ENCODE measurements around the gene HAND1.

HAND1 gene

DNA sequence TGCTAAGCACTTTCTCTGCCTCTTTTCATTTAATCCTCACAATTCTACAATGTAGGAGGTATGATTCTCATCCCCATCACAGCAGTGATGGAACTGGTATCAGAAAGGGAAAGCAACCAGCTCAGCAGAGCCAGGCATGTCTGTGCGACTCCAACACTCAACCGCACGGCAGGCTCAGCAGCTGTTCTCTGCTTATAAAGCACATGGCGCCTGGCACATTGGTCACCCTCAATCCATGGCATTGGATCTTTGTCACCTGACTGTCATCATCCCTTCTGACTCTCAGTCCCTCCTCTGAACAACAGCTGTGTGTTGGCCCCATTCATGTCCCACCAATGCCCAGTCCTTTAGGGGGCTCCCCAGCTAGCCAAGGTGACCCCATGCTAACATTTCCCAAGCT is 45.1 kb upstream of the HAND1 start:
- H3K27ac ChIP-seq = peak overlapping the region; percentile 77

DNA sequence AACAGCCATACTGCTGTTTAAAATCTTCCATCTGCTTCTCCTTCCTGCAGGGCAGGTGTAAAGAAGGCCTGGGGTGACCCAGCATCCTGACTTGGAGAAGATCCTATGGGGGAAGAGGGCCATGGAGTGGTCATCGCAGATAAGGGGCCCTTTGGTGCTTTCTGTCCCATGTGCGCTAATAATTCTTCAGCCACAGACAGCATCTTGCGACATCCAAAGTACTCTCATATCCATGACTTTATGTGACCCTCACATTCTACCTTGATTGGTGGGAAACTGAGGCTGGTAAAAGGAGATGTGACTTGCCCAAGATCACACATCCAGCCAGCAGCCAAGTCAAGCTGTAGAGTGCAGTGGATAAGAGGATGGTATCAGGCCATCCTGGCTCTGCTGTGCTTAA is 44.3 kb upstream of the HAND1 start:
- H3K4me3 ChIP-seq (ENCODE audit: low read depth, low read length) = no peak overlapping the region
- no peak for DNase-seq
- no peaks in the 10 kb centered on the region for H3K36me3 ChIP-seq
- H3K9me3 ChIP-seq (ENCODE audit: severe bottlenecking) = no peaks in the 10 kb centered on the region
- H3K27ac ChIP-seq = no peak overlapping the region
- TF ChIP-seq, protein P1, sequence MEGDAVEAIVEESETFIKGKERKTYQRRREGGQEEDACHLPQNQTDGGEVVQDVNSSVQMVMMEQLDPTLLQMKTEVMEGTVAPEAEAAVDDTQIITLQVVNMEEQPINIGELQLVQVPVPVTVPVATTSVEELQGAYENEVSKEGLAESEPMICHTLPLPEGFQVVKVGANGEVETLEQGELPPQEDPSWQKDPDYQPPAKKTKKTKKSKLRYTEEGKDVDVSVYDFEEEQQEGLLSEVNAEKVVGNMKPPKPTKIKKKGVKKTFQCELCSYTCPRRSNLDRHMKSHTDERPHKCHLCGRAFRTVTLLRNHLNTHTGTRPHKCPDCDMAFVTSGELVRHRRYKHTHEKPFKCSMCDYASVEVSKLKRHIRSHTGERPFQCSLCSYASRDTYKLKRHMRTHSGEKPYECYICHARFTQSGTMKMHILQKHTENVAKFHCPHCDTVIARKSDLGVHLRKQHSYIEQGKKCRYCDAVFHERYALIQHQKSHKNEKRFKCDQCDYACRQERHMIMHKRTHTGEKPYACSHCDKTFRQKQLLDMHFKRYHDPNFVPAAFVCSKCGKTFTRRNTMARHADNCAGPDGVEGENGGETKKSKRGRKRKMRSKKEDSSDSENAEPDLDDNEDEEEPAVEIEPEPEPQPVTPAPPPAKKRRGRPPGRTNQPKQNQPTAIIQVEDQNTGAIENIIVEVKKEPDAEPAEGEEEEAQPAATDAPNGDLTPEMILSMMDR (IDR thresholded peaks at IDR 0.05; ENCODE audit: low read depth, low read length) = no peak
- no peaks in the 10 kb centered on the region for H3K27me3 ChIP-seq (ENCODE audit: insufficient read depth, low read depth, severe bottlenecking)

More for the DNA sequence above, 45.1 kb upstream of the HAND1 start:
- peak; percentile 29 for DNase-seq
- TF ChIP-seq, protein P1 (IDR thresholded peaks at IDR 0.05; ENCODE audit: low read depth, low read length) = no peak
- no peaks in the 10 kb centered on the region for H3K9me3 ChIP-seq (ENCODE audit: severe bottlenecking)
- H3K4me3 ChIP-seq (ENCODE audit: low read depth, low read length) = no peak overlapping the region
- no peaks in the 10 kb centered on the region for H3K36me3 ChIP-seq
- no peaks in the 10 kb centered on the region for H3K27me3 ChIP-seq (ENCODE audit: insufficient read depth, low read depth, severe bottlenecking)

- TF ChIP-seq, protein P1 (IDR thresholded peaks at IDR 0.05; ENCODE audit: low read depth, low read length) = no peak
- H3K4me3 ChIP-seq (ENCODE audit: low read depth, low read length) = no peak overlapping the region
Measured at GRCh38 chr5:154521756-154522155, 43.7 kb upstream of the HAND1 start.

DNA sequence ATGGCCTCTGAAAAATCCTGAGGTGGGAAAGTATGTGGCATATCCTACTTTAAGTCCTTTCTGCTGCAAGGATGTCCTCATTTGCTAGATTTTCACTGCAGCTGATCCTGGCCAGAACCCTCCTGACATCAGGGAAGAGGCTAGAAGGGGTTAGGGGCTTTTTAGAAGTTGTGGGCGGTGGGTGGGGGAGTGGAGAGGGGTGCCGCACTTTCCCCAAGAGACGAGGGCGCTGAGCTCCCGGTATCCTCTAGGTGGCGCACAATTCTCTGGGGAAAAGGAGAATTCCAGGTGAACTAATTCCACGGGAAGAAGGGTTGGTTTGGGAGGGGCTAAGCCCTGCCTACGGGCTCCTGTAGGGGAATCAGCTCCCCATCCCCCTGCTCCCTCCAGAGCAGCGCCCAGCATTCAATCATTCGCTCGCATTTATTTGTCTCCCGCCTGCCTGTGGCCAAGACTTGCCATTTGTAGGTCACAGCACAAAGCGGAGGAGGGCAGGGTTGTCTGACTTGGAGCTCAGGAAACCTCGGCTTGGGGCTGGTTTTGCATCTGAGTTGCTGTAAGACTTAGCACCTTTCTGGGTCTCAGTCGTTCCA is 42.9 kb upstream of the HAND1 start:
- peak; percentile 83 for DNase-seq
- no peaks in the 10 kb centered on the region for H3K36me3 ChIP-seq
- TF ChIP-seq, protein P1 (IDR thresholded peaks at IDR 0.05; ENCODE audit: low read depth, low read length) = peak; percentile 80
- H3K4me3 ChIP-seq (ENCODE audit: low read depth, low read length) = no peak overlapping the region
- no peaks in the 10 kb centered on the region for H3K9me3 ChIP-seq (ENCODE audit: severe bottlenecking)
- H3K27ac ChIP-seq = no peak overlapping the region
- no peaks in the 10 kb centered on the region for H3K27me3 ChIP-seq (ENCODE audit: insufficient read depth, low read depth, severe bottlenecking)

More at GRCh38 chr5:154521756-154522155, 43.7 kb upstream of the HAND1 start:
- DNase-seq = no peak
- no peaks in the 10 kb centered on the region for H3K27me3 ChIP-seq (ENCODE audit: insufficient read depth, low read depth, severe bottlenecking)
- H3K27ac ChIP-seq = no peak overlapping the region
- no peaks in the 10 kb centered on the region for H3K9me3 ChIP-seq (ENCODE audit: severe bottlenecking)
- H3K36me3 ChIP-seq = no peaks in the 10 kb centered on the region

DNA sequence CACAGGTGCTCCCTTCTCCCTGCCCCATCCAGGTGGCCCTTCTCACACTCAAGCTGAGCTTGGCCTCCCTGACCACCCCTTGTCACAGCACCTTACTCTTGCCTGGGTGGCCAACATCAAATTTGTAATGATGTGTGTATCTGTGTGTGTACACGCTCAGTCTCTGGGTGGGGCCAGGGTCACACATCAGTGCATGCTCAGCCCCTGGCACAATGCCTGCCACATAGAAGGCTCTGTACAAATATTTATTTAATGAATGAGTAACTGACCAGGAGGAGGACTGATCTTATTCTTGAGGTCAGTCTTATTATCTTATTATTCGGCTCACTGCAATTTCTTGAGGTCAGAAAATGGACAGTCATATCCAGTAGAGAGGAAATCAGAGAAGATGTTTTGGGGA is 41.3 kb upstream of the HAND1 start:
- no peak for DNase-seq
- H3K4me3 ChIP-seq (ENCODE audit: low read depth, low read length) = no peak overlapping the region
- H3K27me3 ChIP-seq (ENCODE audit: insufficient read depth, low read depth, severe bottlenecking) = no peaks in the 10 kb centered on the region
- no peaks in the 10 kb centered on the region for H3K36me3 ChIP-seq
- H3K27ac ChIP-seq = no peak overlapping the region
- H3K9me3 ChIP-seq (ENCODE audit: severe bottlenecking) = no peaks in the 10 kb centered on the region
- TF ChIP-seq, protein P1 (IDR thresholded peaks at IDR 0.05; ENCODE audit: low read depth, low read length) = no peak

- DNase-seq = no peak
- TF ChIP-seq, protein P1 (IDR thresholded peaks at IDR 0.05; ENCODE audit: low read depth, low read length) = no peak
- H3K4me3 ChIP-seq (ENCODE audit: low read depth, low read length) = no peak overlapping the region
- H3K27me3 ChIP-seq (ENCODE audit: insufficient read depth, low read depth, severe bottlenecking) = no peaks in the 10 kb centered on the region
- H3K27ac ChIP-seq = no peak overlapping the region
- no peaks in the 10 kb centered on the region for H3K36me3 ChIP-seq
- no peaks in the 10 kb centered on the region for H3K9me3 ChIP-seq (ENCODE audit: severe bottlenecking)
Measured at GRCh38 chr5:154518438-154518867, 40.4 kb upstream of the HAND1 start.
